ENCODE results near the gene COLGALT1.
A peak's percentile ranks its signal among the peaks of the same experiment; 100 is the strongest.

COLGALT1 gene

GRCh38 chr19:17536955-17537354 lies 18.5 kb upstream of the COLGALT1 start:
- Histone ChIP-seq H3K36me3 (ENCODE audit: insufficient read depth, low read depth, low read length) (no peaks in the 10 kb centered on the region), H3K4me1 (ENCODE audit: insufficient read depth, low read length) (no peaks in the 10 kb centered on the region), H3K27ac (ENCODE audit: low read length) (no peak overlapping the region), H3K4me3 (ENCODE audit: low read length) (no peak overlapping the region), H3K27me3 (ENCODE audit: insufficient read depth, low read length) (peaks cover 21% of the 10 kb centered on the region), H3K9me3 (ENCODE audit: insufficient read depth, low read depth, low read length) (no peaks in the 10 kb centered on the region), H3K9ac (ENCODE audit: low read depth, low read length) (no peak overlapping the region)

DNA sequence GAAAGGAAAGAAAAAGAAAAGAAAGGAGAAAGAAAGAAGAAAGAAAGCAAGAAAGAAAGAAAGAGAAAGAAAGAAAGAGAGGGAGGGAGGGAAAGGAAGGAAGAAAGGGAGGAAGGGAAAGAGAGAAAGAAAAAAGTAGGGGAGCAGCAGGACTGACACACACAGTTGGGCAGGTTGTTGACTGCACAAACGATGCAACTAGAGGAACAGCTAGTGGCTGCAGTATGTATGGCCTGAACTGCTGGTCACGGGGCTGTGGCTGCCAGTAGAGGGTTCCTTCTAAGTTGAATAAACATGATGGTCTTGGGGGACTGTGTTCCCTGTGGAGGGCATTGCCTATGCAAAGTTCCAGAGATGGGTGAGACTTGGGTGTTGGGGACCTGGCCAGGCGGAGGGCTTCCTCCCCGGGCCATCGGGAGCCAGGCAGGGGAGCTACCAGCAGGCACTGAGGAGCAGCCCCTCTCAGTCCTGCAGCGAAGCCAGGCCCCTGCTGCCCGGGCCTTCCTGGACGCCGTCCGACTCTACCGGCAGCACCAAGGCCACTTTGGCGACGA lies 16.7 kb upstream of the COLGALT1 start:
- H3K36me3 ChIP-seq (ENCODE audit: insufficient read depth, low read depth, low read length) = no peaks in the 10 kb centered on the region
- peaks cover 21% of the 10 kb centered on the region for H3K27me3 ChIP-seq (ENCODE audit: insufficient read depth, low read length)
- H3K4me1 ChIP-seq (ENCODE audit: insufficient read depth, low read length) = no peaks in the 10 kb centered on the region
- peak overlapping the region; percentile 73 for H3K4me3 ChIP-seq (ENCODE audit: low read length)
- no peak overlapping the region for H3K9ac ChIP-seq (ENCODE audit: low read depth, low read length)
- H3K27ac ChIP-seq (ENCODE audit: low read length) = no peak overlapping the region
- no peaks in the 10 kb centered on the region for H3K9me3 ChIP-seq (ENCODE audit: insufficient read depth, low read depth, low read length)

DNA sequence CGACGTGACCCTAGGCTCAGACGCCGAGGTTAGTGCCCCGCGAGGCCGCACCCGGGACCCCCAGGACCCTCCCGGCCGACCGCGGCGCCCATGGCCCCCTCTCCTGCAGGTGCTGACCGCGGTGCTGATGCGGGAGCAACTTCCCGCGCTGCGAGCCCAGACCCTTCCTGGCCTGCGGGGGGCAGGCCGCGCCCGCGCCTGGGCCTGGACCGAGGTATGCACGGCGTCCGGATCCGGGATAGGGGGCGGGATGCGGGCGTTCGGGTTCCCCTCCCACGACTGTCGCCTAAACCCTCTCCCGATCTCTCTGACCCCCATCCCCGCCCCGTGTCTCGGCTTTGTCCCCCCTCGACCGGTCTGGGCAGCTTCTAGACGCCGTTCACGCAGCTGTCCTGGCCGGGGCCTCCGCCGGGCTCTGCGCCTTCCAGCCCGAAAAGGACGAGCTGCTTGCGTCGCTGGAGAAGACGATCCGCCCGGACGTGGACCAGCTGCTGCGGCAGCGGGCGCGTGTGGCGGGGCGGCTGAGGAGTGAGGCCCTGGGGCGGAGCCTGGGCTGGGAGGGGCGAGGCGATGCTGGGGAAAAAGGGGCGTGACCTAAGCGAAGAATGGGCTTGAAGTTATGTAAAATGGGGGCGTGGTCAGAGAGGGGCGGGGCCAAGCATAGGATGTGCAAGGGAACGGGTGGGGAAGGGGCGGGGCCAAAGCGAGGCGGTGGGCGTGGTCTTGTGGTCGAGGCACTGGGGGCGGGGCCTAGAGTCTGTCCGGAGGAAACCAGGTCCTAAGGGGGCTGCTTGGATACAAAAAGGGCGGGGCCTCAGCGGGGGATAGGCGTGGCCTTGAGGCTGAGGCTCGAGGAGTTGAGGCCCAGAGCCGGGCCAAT lies 16.0 kb upstream of the COLGALT1 start:
- no peaks in the 10 kb centered on the region for H3K36me3 ChIP-seq (ENCODE audit: insufficient read depth, low read depth, low read length)
- H3K4me1 ChIP-seq (ENCODE audit: insufficient read depth, low read length) = no peaks in the 10 kb centered on the region
- H3K4me3 ChIP-seq (ENCODE audit: low read length) = peak overlapping the region; percentile 73
- no peak overlapping the region for H3K27ac ChIP-seq (ENCODE audit: low read length)
- peaks cover 21% of the 10 kb centered on the region for H3K27me3 ChIP-seq (ENCODE audit: insufficient read depth, low read length)
- no peaks in the 10 kb centered on the region for H3K9me3 ChIP-seq (ENCODE audit: insufficient read depth, low read depth, low read length)
- peak overlapping the region; percentile 61; the same call in 1 of the 2 replicates for H3K9ac ChIP-seq (ENCODE audit: low read depth, low read length)

DNA sequence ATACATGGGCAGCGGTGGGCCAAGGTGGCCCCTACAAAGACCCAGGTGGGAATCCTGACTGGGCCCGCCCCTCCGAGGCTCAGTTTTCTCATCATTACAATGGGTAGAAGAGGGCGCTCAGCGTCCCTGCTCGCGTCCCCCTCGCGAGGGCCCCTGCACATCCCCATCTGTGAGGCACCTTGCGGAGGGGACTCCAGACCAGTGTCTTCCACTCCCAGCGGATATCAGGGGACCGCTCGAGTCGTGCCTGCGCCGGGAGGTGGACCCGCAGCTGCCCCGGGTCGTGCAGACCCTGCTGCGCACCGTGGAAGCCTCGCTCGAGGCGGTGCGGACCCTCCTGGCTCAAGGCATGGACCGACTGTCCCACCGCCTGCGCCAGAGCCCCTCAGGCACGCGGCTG lies 15.3 kb upstream of the COLGALT1 start:
- H3K27ac ChIP-seq (ENCODE audit: low read length) = no peak overlapping the region

DNA sequence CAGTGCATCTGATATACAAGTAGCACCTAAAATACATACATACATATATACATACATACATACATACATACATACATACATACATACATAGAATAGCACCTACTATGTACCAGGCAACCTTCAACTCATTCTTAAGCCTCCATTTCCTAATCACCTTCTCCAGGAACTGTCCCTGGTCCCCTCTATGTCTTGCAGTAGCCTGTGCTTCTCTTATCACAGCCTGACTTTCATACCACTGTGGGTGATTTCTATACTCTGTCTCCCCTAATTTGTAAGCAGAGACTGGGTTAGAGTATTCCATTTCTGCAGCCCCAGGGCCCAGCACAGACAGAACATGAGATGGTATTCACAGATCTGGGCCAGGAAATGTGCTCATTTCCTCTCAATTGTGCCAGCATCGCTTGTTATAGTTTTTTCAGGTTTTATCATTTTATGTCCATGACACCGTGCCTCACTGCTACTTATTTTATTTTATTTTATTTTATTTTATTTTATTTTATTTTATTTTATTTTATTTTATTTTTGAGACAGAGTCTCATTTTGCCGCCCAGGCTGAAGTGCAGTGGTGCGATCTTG lies 14.2 kb upstream of the COLGALT1 start:
- no peaks in the 10 kb centered on the region for H3K4me1 ChIP-seq (ENCODE audit: insufficient read depth, low read length)
- no peak overlapping the region for H3K27ac ChIP-seq (ENCODE audit: low read length)
- peaks cover 21% of the 10 kb centered on the region for H3K27me3 ChIP-seq (ENCODE audit: insufficient read depth, low read length)
- H3K36me3 ChIP-seq (ENCODE audit: insufficient read depth, low read depth, low read length) = no peaks in the 10 kb centered on the region
- H3K4me3 ChIP-seq (ENCODE audit: low read length) = no peak overlapping the region
- no peaks in the 10 kb centered on the region for H3K9me3 ChIP-seq (ENCODE audit: insufficient read depth, low read depth, low read length)
- H3K9ac ChIP-seq (ENCODE audit: low read depth, low read length) = no peak overlapping the region

More for the DNA sequence above, 15.3 kb upstream of the COLGALT1 start:
- Histone ChIP-seq H3K27me3 (ENCODE audit: insufficient read depth, low read length) (peaks cover 21% of the 10 kb centered on the region), H3K9ac (ENCODE audit: low read depth, low read length) (no peak overlapping the region), H3K4me1 (ENCODE audit: insufficient read depth, low read length) (no peaks in the 10 kb centered on the region), H3K4me3 (ENCODE audit: low read length) (no peak overlapping the region), H3K36me3 (ENCODE audit: insufficient read depth, low read depth, low read length) (no peaks in the 10 kb centered on the region), H3K9me3 (ENCODE audit: insufficient read depth, low read depth, low read length) (no peaks in the 10 kb centered on the region)

DNA sequence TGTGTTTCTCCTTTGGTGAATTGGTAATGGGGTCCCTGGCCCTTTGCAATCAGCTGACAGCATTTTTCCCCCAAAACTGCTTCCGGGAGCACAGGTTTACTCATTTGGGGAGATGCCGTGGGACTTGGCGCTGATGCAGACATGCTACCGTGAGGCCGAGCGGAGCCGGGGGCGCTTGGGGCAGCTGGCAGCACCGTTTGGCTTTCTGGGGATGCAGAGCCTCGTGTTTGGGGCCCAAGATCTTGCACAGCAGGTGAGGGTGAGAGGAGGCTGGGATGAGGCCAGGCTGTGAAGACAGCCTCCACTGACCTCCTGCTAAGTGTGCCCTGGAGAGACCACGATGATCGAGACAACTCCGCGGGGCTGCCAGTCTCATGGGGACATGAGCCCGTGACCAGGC lies 13.4 kb upstream of the COLGALT1 start:
- H3K9me3 ChIP-seq (ENCODE audit: insufficient read depth, low read depth, low read length) = no peaks in the 10 kb centered on the region
- H3K9ac ChIP-seq (ENCODE audit: low read depth, low read length) = no peak overlapping the region
- no peaks in the 10 kb centered on the region for H3K4me1 ChIP-seq (ENCODE audit: insufficient read depth, low read length)
- peaks cover 21% of the 10 kb centered on the region for H3K27me3 ChIP-seq (ENCODE audit: insufficient read depth, low read length)
- H3K27ac ChIP-seq (ENCODE audit: low read length) = no peak overlapping the region
- H3K4me3 ChIP-seq (ENCODE audit: low read length) = no peak overlapping the region
- H3K36me3 ChIP-seq (ENCODE audit: insufficient read depth, low read depth, low read length) = no peaks in the 10 kb centered on the region

DNA sequence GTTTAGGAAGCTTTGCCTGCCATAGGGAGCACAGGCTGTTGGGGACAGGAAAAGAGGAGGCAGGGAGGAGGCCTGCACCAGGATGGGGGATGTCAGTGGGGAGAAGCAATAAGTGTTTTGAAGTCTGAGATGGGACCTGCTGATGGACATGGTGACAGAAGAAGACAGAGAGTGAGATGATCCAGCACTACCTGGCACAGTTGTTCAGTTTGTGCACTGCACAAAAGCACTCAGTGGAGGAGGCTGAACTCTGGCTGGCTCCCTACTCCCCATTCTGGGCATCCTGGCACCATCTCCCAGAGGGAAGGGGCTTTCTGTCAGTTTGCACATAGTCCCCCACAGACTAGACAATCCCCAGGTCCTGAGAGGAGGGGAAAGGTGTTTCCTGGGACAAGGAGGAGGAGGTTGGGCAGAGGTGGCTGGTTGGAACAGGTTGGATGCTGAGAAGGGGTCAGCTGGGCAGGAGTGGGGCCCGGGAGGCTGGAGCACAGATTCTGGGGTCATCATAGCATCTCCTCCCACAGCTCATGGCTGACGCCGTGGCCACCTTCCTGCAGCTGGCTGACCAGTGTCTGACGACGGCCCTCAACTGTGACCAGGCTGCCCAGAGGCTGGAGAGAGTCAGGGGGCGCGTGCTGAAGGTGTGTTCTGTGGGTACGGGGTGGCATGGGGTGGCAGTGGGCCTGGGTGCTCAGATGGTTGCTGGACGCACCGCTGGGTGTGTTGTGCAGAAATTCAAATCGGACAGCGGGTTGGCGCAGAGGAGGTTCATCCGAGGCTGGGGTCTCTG lies 12.5 kb upstream of the COLGALT1 start:
- no peak overlapping the region for H3K4me3 ChIP-seq (ENCODE audit: low read length)
- H3K27me3 ChIP-seq (ENCODE audit: insufficient read depth, low read length) = peaks cover 11% of the 10 kb centered on the region
- no peaks in the 10 kb centered on the region for H3K4me1 ChIP-seq (ENCODE audit: insufficient read depth, low read length)
- H3K36me3 ChIP-seq (ENCODE audit: insufficient read depth, low read depth, low read length) = no peaks in the 10 kb centered on the region
- no peak overlapping the region for H3K27ac ChIP-seq (ENCODE audit: low read length)
- H3K9me3 ChIP-seq (ENCODE audit: insufficient read depth, low read depth, low read length) = no peaks in the 10 kb centered on the region
- no peak overlapping the region for H3K9ac ChIP-seq (ENCODE audit: low read depth, low read length)

DNA sequence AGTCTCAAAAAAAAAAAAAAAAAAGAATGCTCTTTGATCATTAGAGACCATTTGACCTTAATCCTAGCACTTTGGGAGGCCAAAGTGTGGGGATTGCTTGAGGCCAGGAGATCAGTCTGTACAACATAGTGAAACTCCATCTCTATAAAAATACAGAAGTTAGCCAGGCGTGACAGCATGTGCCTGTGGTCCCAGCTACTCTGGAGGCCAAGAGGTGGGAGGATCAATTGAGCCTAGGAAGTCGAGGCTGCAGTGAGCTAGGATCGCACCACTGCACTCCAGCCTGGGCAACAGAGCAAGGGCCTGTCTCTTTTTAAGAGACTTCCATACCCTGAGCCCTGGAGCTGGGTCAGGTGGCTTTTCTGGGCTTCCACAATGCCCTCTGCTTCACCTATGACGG lies 11.5 kb upstream of the COLGALT1 start:
- Histone ChIP-seq H3K27me3 (ENCODE audit: insufficient read depth, low read length) (peaks cover 1% of the 10 kb centered on the region; the same call in 1 of the 2 replicates), H3K9ac (ENCODE audit: low read depth, low read length) (no peak overlapping the region), H3K9me3 (ENCODE audit: insufficient read depth, low read depth, low read length) (no peaks in the 10 kb centered on the region), H3K27ac (ENCODE audit: low read length) (no peak overlapping the region), H3K4me3 (ENCODE audit: low read length) (no peak overlapping the region), H3K4me1 (ENCODE audit: insufficient read depth, low read length) (no peaks in the 10 kb centered on the region), H3K36me3 (ENCODE audit: insufficient read depth, low read depth, low read length) (no peaks in the 10 kb centered on the region)

DNA sequence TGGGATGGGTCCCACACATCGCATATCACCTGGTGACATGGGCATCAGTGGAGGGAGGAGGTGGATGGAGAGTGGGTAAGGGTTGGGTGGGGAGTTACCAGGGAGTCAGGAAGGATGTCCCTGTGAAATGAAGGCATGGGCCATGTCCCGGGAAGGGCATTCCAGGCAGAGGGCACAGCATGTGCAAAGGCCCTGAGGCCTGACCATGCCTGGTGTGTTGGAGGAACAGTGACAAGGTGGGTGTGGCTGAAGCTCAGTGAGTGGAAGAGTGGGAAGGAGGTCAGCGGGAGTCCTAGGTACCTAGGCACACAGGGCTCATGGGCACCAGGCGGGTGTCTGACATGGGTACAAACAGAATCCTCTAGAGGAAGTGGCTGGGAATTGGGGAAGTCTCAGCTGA lies 11.0 kb upstream of the COLGALT1 start:
- no peaks in the 10 kb centered on the region for H3K4me1 ChIP-seq (ENCODE audit: insufficient read depth, low read length)
- no peaks in the 10 kb centered on the region; the same call in 1 of the 2 replicates for H3K27me3 ChIP-seq (ENCODE audit: insufficient read depth, low read length)
- no peaks in the 10 kb centered on the region for H3K9me3 ChIP-seq (ENCODE audit: insufficient read depth, low read depth, low read length)
- H3K27ac ChIP-seq (ENCODE audit: low read length) = no peak overlapping the region
- no peaks in the 10 kb centered on the region for H3K36me3 ChIP-seq (ENCODE audit: insufficient read depth, low read depth, low read length)
- no peak overlapping the region for H3K4me3 ChIP-seq (ENCODE audit: low read length)
- H3K9ac ChIP-seq (ENCODE audit: low read depth, low read length) = no peak overlapping the region

- H3K4me1 ChIP-seq (ENCODE audit: insufficient read depth, low read length) = no peaks in the 10 kb centered on the region
- no peak overlapping the region for H3K9ac ChIP-seq (ENCODE audit: low read depth, low read length)
- no peaks in the 10 kb centered on the region for H3K36me3 ChIP-seq (ENCODE audit: insufficient read depth, low read depth, low read length)
- H3K9me3 ChIP-seq (ENCODE audit: insufficient read depth, low read depth, low read length) = no peaks in the 10 kb centered on the region
- H3K27me3 ChIP-seq (ENCODE audit: insufficient read depth, low read length) = no peaks in the 10 kb centered on the region
- no peak overlapping the region for H3K4me3 ChIP-seq (ENCODE audit: low read length)
- H3K27ac ChIP-seq (ENCODE audit: low read length) = no peak overlapping the region
Observed at GRCh38 chr19:17548145-17548544, 7.3 kb upstream of the COLGALT1 start.

DNA sequence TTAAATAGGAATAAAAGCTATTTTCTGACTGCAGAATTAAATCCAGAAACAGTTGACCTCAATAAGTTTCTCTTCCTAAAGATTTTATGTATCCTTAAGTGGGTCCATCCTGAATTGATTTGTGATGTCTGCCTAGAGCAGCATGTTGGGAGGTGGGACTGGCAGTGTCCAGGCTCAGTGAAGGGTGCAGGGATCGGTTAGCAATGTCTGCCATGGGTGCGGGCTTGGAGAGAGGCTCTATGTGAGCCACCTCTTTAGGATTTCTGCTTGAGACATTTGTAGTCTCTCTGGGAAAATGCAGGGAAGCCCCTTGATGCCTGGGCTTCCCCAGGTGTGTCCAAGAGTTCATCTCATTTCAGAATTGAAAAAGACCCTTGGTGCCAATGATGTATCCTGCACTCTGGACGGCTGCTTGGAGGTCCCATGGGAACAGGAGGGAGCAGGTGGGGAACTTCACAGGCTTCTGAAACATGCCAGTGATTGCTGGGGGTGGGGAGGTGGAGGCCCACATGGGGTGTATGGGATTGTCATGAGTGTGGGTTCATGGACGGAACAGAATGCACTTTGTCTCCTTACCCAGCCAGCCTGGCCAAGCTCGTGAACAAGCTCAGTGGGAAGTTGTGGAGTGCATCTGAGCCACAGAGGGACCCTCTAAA lies 6.2 kb upstream of the COLGALT1 start:
- Histone ChIP-seq H3K4me1 (ENCODE audit: insufficient read depth, low read length) (no peaks in the 10 kb centered on the region), H3K9me3 (ENCODE audit: insufficient read depth, low read depth, low read length) (no peaks in the 10 kb centered on the region), H3K27me3 (ENCODE audit: insufficient read depth, low read length) (no peaks in the 10 kb centered on the region), H3K9ac (ENCODE audit: low read depth, low read length) (no peak overlapping the region), H3K4me3 (ENCODE audit: low read length) (no peak overlapping the region), H3K27ac (ENCODE audit: low read length) (no peak overlapping the region), H3K36me3 (ENCODE audit: insufficient read depth, low read depth, low read length) (no peaks in the 10 kb centered on the region)

All from iPS-20b (cell line).